ENCODE data around the gene ABCA8. TPM values are rescaled to one million over a fixed set of nuclear protein-coding genes. Genes with fewer than 3 reads are reported as not detected.
A peak's percentile ranks its signal among the peaks of the same experiment; 100 is the strongest.

Gene ABCA8
- polyA plus RNA-seq, 1 donor: 1.1 TPM

DNA sequence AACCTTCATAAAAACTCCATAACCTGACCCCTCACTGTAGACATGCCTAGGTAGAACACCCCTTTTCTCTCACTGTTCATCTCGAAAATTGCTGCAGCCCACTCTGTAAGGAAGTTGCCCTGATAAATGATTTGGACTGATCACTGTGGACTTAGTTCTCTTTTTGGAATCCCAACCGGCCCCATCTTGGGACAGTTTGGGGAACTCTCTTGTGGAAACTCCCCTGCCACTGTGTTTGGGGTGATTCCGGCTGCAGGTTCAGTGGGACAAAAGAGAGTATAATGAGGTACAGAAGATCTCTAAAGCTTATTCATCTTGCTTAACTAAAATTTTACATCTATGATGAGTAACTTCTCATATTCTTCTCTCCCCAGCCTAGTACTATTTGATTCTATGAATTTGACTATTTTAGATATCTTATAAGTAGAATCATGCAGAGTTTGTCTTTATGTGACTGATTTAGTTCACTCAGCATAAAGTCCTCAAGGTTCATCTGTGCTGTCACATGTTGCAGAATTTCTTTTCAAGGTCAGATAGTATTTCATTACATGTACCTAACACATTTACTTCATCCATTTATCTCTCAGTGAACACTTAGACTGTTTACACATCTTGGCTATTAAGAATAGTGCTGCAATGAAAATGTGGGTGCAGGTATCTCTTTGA, 84.9 kb downstream of the ABCA8 start:
- no peak for DNase-seq

DNA sequence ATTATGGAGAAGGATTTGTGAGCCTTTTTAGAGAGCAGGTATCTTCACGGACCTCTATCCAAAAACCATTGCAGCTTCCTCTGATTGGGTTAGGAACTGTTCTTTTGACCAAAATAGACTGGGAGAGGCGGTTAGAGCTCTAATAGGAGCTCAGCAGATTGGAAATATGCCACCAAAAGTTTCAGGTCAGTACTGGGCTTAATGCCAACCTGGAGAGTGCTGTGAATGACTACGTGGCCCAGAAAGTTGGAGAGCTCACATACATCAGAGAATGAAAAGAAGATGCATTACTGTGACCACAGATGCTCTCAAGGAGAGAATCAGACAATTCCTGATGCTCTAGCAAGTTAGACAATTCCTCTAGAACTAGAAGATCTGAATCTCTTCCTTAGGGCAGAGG, 86.5 kb downstream of the ABCA8 start:
- no peak for DNase-seq

DNA sequence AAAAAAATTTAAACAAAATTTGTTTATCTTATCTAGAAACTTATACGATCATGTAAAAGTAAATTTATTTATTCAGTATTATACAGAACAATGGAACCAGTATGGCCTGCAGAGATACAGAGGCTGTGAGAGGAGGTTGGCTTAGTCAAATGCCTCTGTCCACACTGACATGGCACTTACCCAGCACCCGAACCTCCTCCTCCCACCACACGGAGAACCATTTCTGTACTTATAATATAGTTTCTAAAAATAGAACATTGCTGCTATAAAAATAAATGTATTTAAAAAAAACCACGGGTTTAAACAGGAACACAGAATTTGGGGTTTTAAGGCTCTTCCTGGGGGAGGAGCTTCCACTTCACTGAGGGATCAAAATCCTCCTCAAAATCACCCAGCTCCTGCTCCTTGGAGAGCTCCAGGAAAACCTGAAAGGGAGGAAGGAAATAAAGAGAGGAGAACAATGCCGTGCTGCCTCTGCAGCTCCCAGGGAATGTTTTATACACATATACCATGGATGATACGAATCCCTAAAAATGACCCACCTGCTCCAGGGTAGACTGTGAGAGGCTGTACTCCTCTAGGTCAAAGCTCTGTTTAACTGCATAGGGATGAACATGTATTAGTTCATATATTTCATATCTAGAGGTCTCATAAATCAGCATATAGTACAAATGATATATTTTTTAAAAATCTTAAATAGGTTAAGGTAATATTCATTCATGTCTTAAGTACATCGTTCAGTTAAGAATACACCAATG, 87.3 kb downstream of the ABCA8 start:
- no peak for DNase-seq

DNA sequence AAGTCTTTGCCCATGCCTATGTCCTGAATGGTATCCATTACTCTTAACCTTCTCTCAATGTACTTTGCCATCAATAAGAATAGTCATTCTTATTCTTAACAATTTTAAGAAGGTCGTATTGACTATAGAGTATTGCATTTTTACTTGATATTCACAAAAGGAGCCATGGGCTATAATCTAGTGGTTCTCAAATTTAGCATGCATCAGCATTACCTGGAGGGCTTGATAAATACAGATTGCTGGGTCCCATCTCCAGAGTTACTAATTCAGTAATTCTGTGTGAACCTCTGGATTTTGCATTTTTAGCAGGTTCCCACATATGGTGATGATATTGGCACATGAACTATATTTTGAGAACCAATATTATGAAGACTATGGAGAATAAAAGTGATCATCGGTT, 89.6 kb downstream of the ABCA8 start:
- no peak for DNase-seq

DNA sequence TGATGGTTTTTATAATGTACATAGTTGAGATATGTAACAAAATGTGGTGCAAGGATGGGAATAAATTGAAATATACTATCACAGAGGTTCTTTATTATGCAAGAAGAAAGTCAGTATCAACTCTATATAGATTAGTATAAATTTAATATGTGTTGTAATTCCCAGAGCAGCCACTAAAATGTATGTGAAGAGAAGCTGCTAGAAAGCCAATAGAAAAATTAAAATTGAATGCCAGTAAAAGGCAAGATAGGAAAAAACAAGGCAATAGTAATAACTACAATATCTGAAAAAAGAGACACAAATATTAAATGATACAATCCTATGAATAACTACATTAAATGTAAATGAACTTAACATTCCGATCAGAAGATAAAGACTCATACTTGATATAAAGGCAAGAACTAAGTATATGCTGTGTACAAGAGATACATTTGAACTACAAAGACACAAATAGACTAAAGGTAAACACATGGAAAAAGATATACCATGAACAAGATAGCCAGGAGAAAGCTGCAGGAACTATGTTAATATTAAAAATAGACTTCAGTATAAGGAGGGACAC, 92.0 kb downstream of the ABCA8 start:
- no peak for DNase-seq

DNA sequence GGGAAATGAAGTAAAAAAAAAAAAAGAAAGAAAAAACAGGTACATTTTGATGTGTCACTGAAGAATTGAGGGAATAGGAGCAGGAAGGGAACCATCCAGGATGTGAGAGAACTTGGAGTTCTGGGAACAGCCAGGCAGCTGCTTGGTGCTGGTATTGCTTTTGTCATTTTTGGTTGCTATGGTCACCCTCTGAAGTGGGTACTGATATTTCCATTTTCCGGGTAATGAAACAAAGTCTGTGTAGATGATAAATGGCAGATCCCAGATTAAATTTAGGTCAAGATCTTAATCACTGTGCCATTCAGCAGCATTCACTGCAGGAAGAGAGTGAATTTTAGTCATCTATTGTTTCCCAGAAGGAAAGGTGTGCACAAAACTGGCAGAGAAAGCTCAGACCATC, 93.6 kb downstream of the ABCA8 start:
- no peak for DNase-seq

DNA sequence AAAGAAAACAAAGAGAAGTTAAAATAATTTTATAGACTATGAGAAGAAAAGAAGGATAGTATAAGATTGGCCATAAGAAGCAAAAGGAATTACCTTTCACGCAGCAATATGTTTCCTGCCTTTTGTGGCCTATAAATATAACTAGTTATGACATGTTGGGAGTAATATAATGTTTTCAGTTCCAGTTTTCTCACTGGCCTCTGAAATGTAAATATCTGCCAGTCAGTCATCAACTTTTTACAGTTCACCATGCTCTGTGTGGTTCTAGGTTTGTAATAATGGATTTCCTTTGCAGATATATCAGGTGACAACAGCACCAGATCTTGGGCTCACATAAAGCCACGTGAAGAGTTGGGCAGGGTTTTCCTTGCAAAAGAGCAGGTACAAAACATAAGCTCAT, 94.3 kb downstream of the ABCA8 start:
- no peak for DNase-seq

DNA sequence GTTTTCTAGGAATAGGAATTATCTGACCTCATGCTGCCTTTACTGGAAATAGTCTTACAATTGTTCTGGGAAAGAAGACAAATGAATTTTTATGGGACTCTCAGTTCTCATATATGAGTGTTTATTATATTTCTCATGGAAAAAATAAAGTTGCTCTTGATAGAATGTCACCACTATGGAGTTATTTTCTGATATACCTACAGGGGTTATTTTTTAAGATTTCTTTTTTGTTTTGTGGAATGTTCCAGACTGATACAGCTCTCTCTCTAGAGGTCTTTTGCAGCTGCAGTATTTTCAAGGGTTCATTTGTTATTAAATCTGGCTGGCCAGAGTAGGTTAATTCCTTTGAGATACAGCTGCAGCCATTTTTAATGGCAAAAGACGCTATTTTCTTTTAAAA, 100.7 kb downstream of the ABCA8 start:
- no peak for DNase-seq

DNA sequence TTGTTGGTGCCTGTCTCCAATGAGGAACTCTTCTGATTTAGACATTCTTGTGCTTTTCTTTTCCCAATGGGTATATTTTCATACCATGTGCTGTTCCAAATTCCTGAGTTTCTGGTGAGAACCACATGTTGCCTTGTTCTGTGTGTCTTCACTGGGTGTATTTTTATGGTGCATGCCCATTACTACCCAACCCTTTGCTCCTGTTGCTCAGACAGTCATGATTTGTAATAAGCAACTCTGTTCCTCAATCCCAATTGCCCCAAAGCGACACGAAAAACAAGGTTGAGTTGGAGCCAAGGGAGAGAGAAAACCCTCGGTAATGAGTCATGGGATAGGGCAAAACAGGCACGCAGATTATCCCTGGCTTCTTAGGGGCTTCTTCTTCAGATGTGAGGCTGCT, 101.8 kb downstream of the ABCA8 start:
- DNase-seq: no peak

DNA sequence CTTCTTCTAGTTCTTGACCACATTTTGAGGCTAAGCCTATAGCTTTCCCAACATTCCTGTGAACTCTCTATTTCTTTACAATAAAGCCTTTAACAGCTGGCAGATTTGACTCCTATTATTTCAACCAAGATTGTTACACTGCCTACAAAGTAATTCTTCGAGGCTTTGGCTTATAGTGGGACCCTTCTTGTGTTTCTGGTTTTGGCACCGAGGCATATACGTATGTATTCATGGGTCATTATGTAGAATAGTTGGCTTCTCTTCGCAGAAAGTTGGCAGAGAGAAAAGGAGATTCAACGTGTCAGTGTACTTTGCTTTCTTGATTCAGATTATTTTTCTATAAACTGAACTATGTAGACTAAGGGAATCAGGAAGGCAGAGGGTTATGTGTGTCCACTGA, 102.2 kb downstream of the ABCA8 start:
- DNase-seq: no peak

DNA sequence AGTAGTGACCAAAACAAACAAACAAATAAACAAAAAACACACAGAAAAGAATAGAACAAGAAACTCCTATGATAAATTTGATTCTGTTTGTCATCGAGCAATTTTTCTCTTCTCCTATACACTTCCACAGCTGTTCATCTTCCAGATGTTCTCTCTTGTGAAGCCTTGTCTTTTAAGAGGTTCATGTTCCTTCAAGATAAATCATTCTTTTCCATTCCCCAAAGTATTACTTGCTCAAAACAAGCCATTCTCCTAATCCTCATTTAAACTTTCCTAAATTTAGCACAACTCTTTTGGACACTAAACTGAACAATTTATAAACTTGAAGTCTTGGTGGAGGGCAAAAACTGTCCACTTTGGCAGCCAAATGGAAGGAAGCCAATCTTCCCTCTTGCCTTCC, 103.3 kb downstream of the ABCA8 start:
- DNase-seq: no peak

DNA sequence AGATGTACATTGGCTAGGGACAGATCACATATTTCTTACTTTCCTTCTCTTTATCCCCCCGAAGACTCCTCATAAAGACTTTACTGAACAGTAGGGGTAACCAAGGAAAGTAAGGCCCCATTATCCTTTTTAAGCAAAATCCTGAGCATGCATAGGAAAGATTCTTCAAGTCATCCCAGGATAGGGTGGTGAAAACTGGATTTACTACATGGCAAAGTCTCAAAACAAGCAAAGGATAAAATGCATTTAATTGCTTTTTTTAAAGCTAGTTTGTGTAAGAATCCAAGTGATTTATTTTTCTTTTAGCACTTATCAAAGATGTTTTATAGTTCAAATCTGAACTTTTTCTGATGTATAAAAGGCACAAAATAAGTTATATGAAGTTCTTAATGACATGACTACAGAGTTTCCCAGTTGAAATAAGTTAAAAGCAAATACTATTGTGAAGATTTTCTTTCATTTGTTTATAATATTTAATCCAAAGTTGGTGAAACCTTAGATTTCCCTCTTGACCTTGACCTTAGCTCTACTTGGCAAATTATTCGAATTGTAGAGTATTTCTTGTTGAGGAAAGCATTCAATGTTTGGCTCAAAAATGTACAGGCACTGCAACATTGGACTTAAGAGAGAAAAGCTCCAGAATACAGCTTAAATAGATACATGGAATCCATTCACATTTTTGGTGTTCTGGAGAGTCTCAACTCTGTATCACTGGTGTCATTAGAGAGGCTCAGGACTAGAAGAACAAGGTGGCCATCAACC, 104.3 kb downstream of the ABCA8 start:
- DNase-seq: peak; percentile 32

DNA sequence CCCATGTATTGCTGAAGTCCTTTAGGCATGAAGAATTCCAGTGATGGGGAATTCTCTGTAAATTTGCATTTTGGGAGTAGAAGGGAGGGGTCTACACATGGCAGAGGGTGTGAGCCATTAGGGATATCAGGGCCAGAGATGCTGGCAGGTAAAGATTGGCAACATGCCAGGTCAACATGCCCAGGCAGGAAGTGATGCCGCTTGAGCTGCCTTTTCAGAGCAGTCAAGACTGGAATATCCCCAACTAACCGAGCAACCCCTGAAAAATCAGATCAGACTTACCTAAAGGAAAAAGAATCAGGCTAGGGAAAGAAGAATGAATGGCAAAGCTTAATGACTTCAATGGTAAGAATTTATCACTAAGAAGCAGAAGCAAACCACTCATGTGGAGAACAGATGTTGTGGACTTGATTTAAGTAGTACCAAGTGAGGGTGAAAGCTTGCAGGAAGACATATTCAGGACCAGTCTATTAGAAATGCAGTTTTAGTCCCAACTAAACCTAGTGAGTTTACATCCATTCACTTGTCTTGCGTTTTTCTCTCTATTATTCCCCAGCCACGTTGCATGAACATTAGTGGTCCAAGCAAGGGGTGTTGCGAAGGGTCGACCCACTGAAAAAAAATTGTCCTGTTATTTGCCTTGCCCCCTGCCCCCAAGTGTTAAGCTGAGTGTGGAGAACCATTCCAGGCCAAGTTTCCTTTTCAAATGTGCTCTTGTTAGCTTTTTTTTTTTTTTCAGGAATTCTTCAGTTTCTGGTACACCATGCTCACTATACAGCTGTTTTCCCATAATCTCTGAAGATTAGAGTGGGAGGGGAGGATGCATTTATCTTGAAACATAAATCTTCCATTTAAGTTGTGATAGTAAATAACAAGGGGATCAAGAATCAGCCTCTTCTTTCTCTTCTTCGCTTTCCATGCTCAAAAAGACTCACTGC, 105.2 kb downstream of the ABCA8 start:
- DNase-seq: no peak

DNA sequence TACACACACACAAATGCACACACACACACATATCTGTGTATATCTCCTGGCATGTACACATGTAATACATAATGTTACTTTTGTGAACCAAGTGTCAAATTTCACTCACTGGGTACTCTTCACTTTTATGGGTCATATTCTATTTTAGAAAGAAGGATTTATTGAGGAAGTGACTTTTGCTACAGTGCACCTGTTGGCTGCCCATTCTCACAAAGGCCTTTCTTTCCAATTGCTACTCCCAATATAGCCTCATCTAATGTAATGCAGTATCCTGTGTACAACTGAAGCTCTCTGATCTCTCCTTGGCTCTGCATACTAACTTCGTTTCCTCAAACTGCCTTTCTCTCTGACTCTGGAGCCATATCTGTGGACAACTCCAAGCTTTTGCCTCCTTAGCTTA, 107.5 kb downstream of the ABCA8 start:
- no peak for DNase-seq

DNA sequence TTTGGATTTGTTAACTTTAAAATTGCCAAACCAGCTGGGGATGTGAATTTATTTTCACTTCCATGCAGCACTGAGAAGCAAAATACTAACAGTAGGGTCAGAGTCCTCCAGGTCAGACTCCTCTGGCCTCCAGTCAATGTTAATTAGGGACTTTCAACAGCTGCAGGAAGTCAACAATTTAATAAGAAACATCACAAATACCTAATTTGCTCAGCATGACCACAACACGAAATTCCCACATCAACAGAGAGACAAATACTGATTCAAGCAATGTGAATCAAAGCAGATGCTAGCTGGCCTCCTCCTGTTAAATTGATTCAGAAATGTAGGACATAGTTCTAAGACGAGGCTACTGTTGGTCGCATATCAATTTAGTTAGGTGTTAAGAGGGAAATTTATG, 111.7 kb downstream of the ABCA8 start:
- no peak for DNase-seq

DNA sequence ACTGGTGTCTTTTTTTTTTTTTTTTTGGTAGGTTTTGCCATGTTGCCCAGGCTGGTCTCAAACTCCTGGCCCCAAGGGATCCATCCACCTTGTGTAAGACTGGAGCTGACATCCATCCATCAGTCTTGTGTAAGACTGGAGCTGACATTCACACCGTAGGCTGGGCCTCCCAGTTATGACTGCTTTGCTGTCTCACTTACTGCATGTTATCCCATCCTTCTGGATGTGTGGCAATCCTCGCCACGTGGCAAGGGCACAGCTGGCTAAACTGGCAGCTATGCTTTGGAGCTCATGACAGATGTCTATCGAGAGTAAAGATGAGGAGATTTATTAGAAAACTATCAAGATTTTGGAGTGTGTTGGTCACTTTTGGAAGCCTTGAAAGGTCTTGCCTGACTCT, 115.1 kb downstream of the ABCA8 start:
- DNase-seq: no peak

DNA sequence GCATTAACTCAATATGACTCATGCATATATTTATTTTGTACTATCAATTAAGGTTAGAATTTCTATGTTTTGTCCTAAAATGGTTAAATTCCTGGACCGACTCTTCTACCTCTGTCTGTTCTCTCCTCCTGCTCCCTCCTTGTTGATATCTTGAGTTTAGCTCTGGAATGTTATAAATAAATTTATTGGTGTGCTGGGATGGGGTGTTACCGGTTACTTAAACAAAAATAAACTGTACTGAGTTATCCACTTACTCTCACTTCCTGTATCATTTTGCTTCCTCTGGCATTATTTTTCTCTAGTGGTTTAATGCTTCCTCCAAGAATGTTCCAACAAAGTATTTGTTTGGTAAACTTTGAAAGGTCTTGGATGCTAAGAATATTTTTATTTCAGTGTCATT, 120.1 kb downstream of the ABCA8 start:
- no peak for DNase-seq

DNA sequence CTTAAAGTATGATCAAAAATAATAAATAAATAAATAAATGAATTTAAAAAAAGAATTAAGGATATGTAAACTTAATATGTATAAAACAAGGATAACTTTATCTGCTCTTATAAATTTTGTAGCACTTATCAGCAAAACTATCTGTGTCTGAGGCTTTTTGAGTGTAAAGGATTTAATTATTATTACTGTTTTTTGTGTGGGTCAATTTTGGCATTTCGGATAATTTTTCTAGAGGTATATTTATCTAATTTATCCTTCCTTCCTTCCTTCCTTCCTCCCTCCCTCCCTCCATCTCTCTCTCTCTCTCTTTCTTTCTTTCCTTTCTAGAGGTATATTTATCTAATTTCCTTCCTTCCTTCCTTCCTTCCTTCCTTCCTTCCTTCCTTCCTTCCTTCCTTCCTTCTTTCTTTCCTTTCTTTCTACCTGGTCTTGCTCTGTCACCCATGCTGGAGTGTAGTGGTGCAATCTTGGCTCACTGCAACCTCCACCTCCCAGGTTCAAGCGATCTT, 120.8 kb downstream of the ABCA8 start:
- DNase-seq: no peak

DNA sequence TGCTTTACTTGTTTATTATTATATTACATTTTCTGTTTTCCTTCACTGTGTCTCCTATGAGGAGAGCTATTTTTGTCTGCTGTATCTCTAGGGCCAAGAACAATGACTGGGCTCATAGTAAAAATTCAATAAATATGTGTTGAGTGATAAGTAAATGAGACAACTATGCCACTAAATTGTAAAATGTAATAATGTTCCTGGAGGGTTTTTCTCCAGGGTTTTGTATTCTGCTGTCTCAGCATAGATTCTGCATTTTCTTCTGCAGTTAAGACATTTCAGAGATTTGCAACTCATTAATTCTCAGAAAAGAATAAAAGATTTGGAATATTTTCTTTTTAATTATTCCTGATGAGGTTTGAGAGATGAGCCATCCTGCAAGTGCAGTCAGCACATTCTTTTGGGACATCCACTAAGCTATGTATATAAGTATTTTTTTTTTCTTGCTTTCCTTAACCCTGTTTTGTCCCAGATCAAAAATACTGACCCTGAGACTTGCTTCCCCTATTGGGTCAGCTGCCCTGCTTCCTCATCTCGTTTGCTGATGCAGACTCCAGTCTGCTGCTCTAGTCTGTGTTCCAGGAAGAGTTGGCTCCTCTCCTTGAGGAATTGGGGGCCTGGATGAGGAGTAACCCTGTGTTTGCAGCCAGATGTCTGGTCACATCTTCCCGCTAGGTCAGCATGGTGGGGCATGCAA, 122.9 kb downstream of the ABCA8 start:
- DNase-seq: no peak

DNA sequence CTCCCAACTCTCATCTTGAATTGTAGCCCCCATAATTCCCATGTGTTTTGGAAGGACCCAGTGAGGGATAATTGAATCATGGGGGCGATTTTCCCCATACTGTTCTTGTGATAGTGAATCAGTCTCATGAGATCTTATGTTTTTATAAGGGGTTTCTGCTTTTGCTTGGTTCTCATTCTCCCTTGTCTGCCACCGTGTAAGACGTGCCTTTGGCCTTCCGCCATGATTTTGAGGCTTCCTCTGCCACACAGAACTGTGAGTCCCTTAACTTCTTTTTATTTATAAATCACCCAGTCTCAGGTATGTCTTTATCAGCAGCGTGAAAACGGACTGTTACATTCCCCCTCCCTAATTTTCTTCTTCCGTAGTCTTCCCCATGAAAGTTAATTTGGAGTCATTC, 124.0 kb downstream of the ABCA8 start:
- DNase-seq: no peak

DNA sequence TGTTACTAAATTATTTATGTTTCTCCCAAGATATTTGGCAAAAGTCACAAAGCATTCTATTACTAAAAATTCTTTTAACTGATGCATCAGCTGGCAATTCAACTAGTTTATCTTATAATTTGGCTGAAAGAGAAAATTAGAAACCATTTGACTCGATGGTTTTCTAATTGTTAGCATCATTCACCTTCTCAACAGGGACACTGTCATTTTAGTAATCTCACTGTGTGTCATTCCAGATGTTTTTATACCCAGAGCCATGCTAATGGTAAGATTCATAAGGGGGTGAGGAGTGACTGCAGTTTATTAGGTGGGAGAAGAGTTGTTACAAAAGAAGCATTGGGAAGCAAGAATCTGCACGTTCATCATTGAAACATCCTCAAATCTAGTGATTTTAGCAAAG, 124.9 kb downstream of the ABCA8 start:
- no peak for DNase-seq

Data from left kidney (tissue), 2 donors.